Heart left ventricle (tissue), 13 donors: ENCODE measurements around the gene STAG1.
"Not testable (repeated sequence)": the region's sequence is repeated elsewhere in the genome, so short reads cannot be mapped to it uniquely, and the experiment has no call there.

ENCODE experiments used
- POLR2A ChIP-seq, 2 donors: fragments of 450-650 bp; IDR thresholded peaks; one replicate each; pipeline ENCODE4 v1.6.1; 2017; ENCODE audit warnings: antibody characterized with exemption in 2 of 2, mild to moderate bottlenecking in 2 of 2, moderate library complexity in 2 of 2
- TF ChIP-seq, protein P1 (sequence below), 12 donors: fragments of 200-600 bp; sonication (generic) in 4 of 12; IDR thresholded peaks; one replicate each; pipeline versions ENCODE4 v1.5.0 to v1.8.0; 2018 to 2022; ENCODE audit warnings: antibody characterized with exemption in 12 of 12, mild to moderate bottlenecking in 5 of 12
- donor health status: ischemic (EF 13 %, LVEDD 7.1; RV severe dilation, severe dysfunction).
- donor health status: DM: no; HTN: yes; CAD: no.
- donor health status: DM: no; HTN: no; CAD: no.
- donor health status: ischemic (EF 25% LVEDD 6.9; RV normal size, moderate dysfunction).
- donor health status: ischemic (EF 25% LVEDD 5.7; RV mildly dilated, moderate dysfunction).
- donor health status: ischemic (EF 35%, LVEDD 5.7; RV mildly dilated, moderate dysfunction).
- donor health status: nonischemic (EF 11% LVEDD 7.7; RV severe dilation, severe dysfunction).
- donor health status: DM: yes; HTN: yes; CAD: no.
- donor health status: PGD.
- donor health status: ischemic (EF 29% LVEDD 5.4; RV normal size, mild dysfunction).
- donor health status: nonischemic (EF 23%, LVEDD 6.1; RV moderate dilation, normal function).

DNA sequence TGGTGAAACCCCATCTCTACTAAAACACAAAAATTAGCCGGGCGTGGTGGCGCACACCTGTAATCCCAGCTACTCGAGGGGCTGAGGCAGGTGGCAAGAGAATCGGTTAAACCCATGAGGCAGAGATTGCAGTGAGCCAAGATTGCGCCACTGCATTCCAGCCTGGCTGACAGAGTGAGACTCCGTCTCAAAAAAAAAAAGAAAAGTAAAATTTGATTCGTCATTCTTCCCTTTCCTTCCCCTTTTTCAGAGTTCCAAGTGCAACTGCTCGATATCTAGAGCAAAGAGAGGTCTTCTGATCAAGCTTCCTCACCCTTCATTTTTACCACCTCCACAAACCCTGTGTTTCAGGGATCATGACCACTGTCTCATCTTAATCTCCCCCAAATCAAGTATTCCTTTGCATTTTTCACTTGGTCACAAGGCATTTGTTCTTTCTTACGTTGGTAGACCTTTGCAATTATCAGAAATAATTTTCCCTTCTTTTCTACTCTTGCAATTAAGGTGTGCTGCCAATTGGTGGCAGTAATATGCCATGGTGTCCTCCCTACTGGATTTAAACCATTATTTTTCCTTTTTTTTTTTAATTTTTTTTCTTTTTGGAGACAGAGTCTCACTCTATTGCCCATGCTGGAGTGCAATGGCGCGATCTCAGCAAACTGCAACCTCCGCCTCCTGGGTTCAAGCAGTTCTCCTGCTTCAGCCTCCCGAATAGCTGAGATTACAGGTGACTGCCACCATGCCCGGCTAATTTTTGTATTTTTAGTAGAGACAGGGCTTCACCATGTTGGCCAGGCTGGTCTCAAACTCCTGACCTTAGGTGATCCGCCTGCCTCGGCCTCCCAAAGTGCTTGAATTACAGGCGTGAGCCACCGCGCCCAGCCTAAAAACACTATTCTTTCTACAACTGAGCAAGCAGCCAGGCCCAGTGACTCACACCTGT lies 6.3 kb upstream of the STAG1 start:
- TF ChIP-seq, protein P1, sequence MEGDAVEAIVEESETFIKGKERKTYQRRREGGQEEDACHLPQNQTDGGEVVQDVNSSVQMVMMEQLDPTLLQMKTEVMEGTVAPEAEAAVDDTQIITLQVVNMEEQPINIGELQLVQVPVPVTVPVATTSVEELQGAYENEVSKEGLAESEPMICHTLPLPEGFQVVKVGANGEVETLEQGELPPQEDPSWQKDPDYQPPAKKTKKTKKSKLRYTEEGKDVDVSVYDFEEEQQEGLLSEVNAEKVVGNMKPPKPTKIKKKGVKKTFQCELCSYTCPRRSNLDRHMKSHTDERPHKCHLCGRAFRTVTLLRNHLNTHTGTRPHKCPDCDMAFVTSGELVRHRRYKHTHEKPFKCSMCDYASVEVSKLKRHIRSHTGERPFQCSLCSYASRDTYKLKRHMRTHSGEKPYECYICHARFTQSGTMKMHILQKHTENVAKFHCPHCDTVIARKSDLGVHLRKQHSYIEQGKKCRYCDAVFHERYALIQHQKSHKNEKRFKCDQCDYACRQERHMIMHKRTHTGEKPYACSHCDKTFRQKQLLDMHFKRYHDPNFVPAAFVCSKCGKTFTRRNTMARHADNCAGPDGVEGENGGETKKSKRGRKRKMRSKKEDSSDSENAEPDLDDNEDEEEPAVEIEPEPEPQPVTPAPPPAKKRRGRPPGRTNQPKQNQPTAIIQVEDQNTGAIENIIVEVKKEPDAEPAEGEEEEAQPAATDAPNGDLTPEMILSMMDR (IDR thresholded peaks at IDR 0.05): peak in 10 of 12 donors; percentile 10 to 42 (median 26)
- not testable (repeated sequence) for TF ChIP-seq POLR2A (IDR thresholded peaks at IDR 0.05)
